OCI-LY7 (cell line): ENCODE data around the gene MIOX.

Experiments used
- EZH2phosphoT487 ChIP-seq: fragments of 200-600 bp; sonication (generic); IDR thresholded peaks from 2 replicates; pipeline ENCODE4 v1.6.1; 2018; ENCODE audit warnings: low read depth, borderline replicate concordance, mild to moderate bottlenecking, mixed run types, antibody characterized with exemption, low read length, moderate library complexity, mixed read lengths
- TF ChIP-seq, protein P1 (sequence below): fragments of 200-600 bp; sonication (generic); conservative IDR thresholded peaks from 2 replicates; pipeline ENCODE4 v1.5.1; 2014; ENCODE audit warnings: mild to moderate bottlenecking, antibody characterized with exemption, low read length, moderate library complexity, mixed read lengths

DNA sequence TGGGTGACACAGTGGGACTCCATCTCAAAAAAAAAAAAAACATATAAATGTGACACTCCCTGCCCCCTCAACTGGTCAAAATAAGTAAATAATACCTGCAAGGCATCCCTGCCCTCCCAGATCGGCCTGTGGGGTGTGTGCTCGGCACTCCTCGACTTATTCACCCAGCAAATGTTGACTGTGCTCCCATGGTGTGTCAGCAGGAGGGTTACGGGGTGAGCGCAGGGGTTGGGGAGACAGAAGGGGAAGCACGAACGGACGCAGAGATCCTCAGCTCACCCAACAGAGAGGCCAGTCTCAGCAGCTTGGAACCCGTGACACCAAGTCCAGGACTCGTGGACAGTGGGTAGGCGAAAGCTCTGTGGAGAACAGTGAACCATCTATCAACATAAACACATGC lies 6.9 kb upstream of the MIOX start:
- TF ChIP-seq, protein P1, sequence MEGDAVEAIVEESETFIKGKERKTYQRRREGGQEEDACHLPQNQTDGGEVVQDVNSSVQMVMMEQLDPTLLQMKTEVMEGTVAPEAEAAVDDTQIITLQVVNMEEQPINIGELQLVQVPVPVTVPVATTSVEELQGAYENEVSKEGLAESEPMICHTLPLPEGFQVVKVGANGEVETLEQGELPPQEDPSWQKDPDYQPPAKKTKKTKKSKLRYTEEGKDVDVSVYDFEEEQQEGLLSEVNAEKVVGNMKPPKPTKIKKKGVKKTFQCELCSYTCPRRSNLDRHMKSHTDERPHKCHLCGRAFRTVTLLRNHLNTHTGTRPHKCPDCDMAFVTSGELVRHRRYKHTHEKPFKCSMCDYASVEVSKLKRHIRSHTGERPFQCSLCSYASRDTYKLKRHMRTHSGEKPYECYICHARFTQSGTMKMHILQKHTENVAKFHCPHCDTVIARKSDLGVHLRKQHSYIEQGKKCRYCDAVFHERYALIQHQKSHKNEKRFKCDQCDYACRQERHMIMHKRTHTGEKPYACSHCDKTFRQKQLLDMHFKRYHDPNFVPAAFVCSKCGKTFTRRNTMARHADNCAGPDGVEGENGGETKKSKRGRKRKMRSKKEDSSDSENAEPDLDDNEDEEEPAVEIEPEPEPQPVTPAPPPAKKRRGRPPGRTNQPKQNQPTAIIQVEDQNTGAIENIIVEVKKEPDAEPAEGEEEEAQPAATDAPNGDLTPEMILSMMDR = no peak
- TF ChIP-seq EZH2phosphoT487 = no peak
